BE2C (cell line): ENCODE data around the gene INPP5B.

Experiments used
- DNase-seq: peaks from one replicate; pipeline ENCODE4 v3.0.0-alpha.2; 2020
- H3K27me3 ChIP-seq: fragments of 250-450 bp; sonication (Bioruptor Pico); 2 replicates; pipeline ENCODE4 v1.5.1; 2020; ENCODE audit warnings: mild to moderate bottlenecking
- H3K36me3 ChIP-seq: fragments of 250-450 bp; sonication (Bioruptor Pico); 2 replicates; pipeline ENCODE4 v1.5.1; 2020; ENCODE audit warnings: mild to moderate bottlenecking
- H3K4me1 ChIP-seq: fragments of 250-450 bp; sonication (Bioruptor Pico); 2 replicates; pipeline ENCODE4 v1.5.1; 2020
- H3K4me3 ChIP-seq: 2 replicates; pipeline ENCODE4 v1.5.1; 2011; ENCODE audit warnings: low read depth, low read length
- H3K9me3 ChIP-seq: fragments of 250-450 bp; sonication (Bioruptor Pico); 2 replicates; pipeline ENCODE4 v1.5.1; 2020
- CTCF ChIP-seq: IDR thresholded peaks from 2 replicates; pipeline ENCODE4 v1.5.1; 2012; ENCODE audit warnings: mild to moderate bottlenecking, low read depth, low read length

INPP5B gene

GRCh38 chr1:37955685-37956084, 8.8 kb upstream of the INPP5B start:
- H3K36me3 ChIP-seq = no peaks in the 10 kb centered on the region
- no peak for DNase-seq
- H3K27me3 ChIP-seq = no peaks in the 10 kb centered on the region
- no peaks in the 10 kb centered on the region for H3K4me1 ChIP-seq
- H3K4me3 ChIP-seq = no peak overlapping the region
- no peaks in the 10 kb centered on the region for H3K9me3 ChIP-seq
- TF ChIP-seq CTCF = no peak

- H3K4me3 ChIP-seq = no peak overlapping the region
- H3K36me3 ChIP-seq = no peaks in the 10 kb centered on the region
- no peaks in the 10 kb centered on the region for H3K27me3 ChIP-seq
- no peak for DNase-seq
- H3K4me1 ChIP-seq = no peaks in the 10 kb centered on the region
- no peak for TF ChIP-seq CTCF
- no peaks in the 10 kb centered on the region for H3K9me3 ChIP-seq
These were observed 7.6 kb upstream of the INPP5B start for GRCh38 chr1:37954316-37954971.

- no peak for TF ChIP-seq CTCF
- DNase-seq = no peak
- H3K4me1 ChIP-seq = no peaks in the 10 kb centered on the region
- H3K9me3 ChIP-seq = no peaks in the 10 kb centered on the region
- H3K4me3 ChIP-seq = no peak overlapping the region
- H3K27me3 ChIP-seq = no peaks in the 10 kb centered on the region
- H3K36me3 ChIP-seq = no peaks in the 10 kb centered on the region
These were observed 5.9 kb upstream of the INPP5B start for GRCh38 chr1:37952738-37953137.

- no peaks in the 10 kb centered on the region for H3K27me3 ChIP-seq
- no peaks in the 10 kb centered on the region for H3K36me3 ChIP-seq
- no peak overlapping the region for H3K4me3 ChIP-seq
- no peak for DNase-seq
- H3K9me3 ChIP-seq = no peaks in the 10 kb centered on the region
- TF ChIP-seq CTCF = no peak
- H3K4me1 ChIP-seq = no peaks in the 10 kb centered on the region
These were observed 5.2 kb upstream of the INPP5B start for GRCh38 chr1:37951783-37952624.

- no peak for TF ChIP-seq CTCF
- no peak for DNase-seq
- Histone ChIP-seq H3K4me3 (no peak overlapping the region), H3K4me1 (no peaks in the 10 kb centered on the region), H3K36me3 (no peaks in the 10 kb centered on the region), H3K27me3 (no peaks in the 10 kb centered on the region), H3K9me3 (no peaks in the 10 kb centered on the region)
These were observed 4.4 kb upstream of the INPP5B start for GRCh38 chr1:37951041-37951782.
